Esophagus mucosa (tissue), 1 donor: ENCODE results near the gene TRAF1. TPM values are rescaled to one million over a fixed set of nuclear protein-coding genes. Genes with fewer than 3 reads are reported as not detected.
"Not testable (repeated sequence)": the region's sequence is repeated elsewhere in the genome, so short reads cannot be mapped to it uniquely, and the experiment has no call there.

Experiments used
- ATAC-seq: fragments of 200-7000 bp; cut with Tn5 transposase; one replicate; pipeline ENCODE4 v1.9.1; 2020
- total RNA-seq: library from RNA; stranded (reverse); gene quantifications from one replicate; pipeline ENCODE4 v1.2.4, GENCODE V29; 2023
- donor health status: DM: yes; HTN: yes; CAD: no.

TRAF1 gene, protein sequence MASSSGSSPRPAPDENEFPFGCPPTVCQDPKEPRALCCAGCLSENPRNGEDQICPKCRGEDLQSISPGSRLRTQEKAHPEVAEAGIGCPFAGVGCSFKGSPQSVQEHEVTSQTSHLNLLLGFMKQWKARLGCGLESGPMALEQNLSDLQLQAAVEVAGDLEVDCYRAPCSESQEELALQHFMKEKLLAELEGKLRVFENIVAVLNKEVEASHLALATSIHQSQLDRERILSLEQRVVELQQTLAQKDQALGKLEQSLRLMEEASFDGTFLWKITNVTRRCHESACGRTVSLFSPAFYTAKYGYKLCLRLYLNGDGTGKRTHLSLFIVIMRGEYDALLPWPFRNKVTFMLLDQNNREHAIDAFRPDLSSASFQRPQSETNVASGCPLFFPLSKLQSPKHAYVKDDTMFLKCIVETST
- total RNA-seq: 1.2 TPM

DNA sequence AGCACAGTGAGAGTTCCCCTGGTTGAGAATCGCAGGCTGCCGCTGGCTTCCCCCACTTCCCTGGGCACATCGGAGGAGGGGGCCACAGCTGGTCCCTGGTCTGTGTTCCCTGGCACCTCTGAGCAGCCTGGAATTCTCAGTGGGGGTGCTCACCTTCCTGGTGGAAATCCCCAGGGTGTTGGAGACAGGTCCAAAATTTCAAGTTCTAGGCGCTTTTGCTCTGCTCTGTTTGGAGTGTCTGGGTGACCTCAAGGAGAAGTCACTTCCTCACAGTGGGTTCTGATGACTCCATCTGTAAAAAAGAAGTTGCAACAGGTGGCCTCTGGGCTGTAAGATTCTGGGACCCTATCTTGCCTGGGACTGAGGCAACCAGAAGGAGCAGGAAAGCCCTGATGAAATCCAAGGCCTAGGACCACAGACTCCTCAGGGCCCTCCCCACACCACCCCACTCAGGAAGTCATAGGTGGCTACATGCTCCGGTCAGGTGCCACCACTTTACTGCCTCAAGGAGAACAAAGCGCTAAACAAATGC, at the start of gene TRAF1:
Gene TRAF1, minus strand, starts transcription at position 400 of the 532 bp plus-strand sequence. CDS start 721 bp downstream, outside the sequence.
- ATAC-seq: no peak

DNA sequence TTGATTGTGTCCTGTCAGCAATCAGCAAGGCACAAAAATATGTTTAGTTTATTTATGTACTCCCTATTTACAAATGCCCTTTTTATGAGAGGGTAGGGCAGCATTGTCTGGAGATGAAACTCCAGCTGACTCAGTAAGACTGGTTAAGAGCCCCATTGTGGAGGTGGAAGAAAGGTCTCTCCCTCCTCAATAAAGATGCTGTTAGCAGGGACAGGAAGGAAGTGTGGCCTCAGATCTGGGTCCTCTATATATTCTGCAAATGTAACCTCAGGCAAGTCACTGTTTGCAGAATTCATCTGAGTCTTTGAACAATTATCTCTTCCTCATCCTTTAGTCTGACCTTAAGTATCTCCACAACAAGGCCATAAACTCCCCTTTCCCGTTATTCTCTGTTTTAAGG, 48.3 kb upstream of the TRAF1 start:
- ATAC-seq: no peak

DNA sequence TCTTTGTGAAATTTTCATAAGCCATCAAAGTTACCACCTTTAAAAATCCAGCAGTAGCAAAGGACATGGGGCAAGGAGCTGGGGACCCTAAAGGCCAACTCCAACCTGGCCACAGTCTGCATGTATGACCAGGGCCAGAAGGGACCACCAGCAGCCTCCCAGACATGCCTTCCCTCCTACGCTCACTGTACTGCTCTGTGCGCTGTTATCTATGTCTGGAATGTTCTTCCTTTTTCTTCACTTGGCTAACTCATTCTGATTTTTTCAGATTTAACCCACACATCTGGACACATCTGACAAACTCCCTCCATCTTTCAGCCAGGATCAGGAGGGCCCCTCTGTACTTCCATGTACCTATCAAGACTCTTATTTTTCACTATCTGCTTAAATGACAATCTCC, 47.6 kb upstream of the TRAF1 start:
- no peak for ATAC-seq

DNA sequence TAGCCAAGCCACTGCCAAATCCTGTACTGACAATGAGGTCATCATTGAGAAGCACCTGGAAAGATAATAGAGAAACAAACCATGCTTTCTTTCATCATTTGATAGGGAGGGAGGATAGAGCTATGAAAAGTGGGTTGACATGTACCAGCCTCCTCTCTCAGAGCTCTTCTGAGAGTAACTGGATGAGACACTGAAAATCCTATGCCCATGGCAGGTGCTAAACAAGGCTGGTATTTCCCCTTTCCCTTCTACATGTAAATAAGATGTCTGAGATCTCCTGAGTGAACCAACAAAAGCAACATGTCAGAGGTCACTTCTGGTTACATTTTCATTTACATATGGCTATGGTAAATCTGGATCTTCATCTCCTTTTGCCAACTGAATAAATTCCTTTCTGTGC, 45.3 kb upstream of the TRAF1 start:
- ATAC-seq: no peak

DNA sequence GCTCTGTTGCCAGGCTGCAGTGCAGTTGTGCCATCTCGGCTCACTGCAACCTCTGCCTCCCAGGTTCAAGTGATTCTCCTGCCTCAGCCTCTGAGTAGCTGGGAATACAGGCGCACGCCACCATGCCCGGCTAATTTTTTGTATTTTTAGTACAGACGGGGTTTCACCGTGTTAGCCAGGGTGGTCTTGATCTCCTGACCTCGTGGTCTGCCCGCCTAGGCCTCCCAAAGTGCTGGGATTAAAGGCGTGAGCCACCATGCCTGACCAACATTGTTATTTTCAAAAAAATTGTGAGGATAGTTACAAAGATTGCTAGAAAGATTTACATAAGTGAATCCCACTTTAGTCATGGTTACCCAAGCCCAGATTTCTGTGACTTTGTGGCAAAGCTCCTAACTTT, 44.9 kb upstream of the TRAF1 start:
- not testable (repeated sequence) for ATAC-seq

DNA sequence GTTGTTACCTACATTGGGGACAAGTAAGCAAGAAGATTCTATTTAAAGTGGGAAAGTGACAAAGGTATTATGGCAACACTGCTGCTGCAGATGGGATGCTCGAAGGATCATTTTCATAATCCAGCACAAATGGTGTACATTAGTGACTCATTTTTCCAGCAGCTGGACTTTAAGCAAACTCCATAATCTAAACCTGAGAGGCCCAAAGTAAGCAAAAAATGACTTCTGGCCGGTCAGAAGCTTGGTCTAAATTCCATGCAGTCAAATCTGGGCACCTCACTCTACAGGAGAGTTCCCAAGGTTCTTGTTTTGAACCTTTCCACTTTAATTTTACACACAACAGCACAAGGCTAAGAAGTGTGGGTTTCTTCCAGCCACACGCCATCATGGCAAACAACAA, 43.6 kb upstream of the TRAF1 start:
- ATAC-seq: no peak

DNA sequence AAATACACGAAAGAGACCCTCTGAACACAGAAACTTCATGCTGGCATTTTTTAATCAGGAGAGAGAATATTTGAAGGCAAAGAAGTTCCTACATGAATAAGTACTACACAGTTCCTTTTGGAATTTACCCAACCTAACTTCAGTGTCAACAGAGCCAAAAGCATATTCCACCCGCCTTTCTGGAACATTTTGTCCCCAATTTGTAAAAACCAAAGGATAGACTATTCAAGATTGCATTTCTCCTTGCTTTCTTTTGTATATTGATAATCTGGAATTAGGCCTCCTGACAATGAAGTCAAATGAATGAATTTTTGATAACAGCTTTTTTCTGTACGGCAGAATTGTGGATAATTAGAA, 39.4 kb upstream of the TRAF1 start:
- no peak for ATAC-seq

DNA sequence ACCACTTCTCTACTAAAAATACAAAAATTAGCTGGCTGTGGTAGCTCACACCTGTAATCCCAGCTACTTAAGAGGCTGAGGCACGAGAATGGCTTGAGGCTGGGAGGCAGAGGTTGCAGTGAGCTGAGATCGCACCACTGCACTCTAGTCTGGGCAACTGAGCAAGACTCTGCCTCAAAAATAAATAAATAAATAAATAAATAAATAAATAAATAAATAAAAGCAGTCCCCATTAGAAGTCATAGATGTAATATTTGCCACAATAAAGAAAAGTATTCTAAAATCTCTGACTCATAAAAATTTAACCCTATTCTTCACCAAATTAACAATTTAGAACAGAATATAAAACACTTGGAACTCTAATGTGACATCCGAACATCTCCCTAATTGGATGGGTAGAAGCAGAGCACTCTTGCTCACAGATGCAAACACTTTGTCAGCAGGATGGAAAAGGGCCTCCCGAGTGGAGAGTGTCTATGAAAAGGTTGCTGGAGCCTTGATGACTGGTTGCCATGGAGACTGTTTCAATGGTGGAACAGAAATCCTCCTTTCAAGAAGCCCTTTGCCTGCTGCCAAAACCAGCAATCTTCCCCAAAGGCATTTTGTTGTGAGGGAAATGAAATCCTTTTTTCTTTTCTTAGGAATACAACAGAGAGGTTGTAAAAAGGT, 38.9 kb upstream of the TRAF1 start:
- no peak for ATAC-seq

DNA sequence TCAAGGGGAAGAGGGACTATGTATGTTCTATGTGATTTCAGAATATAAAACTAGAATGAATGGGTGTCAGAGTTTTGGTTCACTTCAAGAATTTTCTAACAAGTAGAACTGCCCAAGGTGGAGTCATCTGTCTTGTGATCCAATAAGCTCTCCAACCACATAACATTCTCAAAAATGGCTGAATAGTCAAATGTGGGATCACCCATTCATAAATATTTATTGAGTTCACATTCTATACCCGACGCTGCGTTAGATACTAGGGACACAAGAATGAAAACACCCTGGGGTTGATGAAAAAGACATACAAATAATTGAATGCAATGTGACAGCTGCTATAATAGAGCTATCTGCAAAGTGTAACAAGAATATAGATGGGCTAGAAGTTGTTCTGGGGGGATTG, 35.3 kb upstream of the TRAF1 start:
- no peak for ATAC-seq

DNA sequence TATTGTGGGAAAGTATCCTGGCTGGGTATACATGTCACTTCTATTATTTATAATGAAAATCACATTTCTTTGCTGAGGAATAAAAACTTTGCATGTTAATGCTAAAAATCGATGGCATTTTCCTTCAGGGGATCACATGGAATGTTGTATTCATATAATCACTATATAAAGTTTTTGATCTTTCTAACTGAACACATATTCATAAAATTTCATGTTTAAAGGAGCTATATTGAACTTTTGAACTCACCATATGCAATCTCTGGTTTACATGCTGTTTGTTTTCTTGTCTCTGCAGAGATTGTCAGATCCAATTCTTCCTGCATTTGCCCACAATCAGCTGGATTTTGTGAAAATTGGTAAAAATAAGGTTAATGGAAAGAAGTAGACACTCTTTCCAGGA, 33.4 kb upstream of the TRAF1 start:
- ATAC-seq: no peak

DNA sequence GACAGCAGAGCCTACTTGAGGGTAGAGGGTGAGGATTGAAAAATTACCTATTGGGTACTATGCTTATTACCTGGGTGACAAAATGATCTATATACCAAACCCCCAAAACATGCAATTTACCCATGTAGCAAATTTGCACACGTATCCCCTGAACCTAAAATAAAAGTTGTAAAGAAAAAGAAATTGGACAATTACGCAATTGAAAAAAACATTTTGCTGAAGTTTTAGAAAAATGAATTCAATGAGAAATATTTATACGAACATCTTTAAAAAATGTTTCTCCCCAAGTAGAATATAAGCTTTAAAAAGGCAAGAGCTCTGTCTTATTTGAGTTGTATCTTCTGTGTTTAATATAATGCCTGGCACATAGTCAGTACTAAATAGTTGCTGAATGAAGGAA, 30.3 kb upstream of the TRAF1 start:
- ATAC-seq: no peak

DNA sequence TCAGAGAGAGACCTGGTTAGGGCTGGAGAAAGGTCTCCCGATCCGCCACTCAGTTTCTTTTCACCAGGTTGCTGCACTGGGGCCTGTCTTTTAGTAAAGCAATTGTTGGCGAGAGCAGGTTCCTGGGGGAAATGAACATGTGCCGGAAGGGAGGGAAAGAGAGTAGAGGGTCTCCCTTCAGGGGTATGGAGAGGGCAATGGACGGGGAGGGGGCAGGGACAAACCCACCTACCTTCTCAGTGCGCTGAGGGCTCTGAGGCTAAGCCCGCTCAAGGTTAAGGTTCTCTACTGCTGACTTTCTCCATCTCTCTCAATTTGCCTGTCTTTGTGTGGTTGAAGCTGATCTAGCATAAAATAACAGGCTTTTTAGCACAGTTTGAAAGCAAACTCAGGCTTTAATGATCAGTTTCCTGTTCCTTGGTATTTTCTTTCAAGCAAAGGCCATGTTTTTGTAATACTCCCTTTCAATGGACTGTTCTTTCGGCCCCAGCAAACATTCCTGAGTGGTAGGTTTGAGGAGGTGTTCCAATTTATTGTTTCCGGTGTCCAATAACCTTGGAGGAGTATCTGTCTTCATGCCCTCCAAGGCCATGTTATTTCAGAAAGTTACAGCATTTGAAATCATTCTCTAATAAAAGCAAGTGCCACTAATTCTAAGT, 25.5 kb upstream of the TRAF1 start:
- ATAC-seq: no peak

DNA sequence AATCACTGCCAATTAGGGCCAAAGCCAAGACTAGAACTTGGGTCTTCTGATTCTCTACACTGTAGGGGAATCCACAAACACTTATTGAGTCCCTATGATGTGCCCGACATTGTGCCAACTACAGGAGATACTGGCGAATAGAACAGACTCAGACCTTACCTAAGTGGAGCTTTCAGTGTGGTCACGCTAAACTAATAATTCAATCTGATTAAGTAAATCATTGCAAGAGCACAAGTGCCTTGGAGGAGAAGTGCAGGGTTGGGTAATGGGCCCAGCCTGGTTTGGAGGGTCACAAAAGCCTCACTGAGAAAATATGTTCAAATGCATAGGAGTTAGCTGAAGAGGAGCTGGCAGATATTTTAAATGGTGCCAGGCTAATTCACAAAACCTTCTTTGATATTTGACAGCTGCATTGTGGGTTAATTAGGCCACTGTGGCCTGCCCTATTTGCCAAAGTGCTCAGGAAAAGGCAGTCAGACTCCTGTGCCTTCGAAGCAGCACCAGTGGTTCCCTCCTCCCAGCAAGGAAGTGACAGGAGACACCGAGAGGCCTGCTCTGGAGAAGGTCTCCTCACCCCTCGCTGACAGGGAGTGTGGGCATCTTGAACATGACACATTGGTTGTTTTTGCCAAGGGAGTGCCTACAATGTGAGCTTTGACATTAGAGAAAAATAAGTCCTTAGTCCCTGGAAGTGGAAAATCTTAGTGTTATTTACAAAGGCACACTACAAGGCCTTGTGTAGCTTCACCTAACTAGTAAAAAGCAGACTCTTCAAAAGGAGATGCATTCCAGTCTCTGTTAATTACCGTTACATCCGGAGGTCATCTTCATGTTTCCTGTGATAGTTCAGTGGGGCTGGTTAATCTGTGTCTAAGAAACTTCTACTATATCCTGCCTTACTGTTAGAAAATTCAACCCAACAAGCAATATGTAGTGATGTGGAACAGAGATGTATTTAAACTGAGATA, 24.1 kb upstream of the TRAF1 start:
- ATAC-seq: no peak

DNA sequence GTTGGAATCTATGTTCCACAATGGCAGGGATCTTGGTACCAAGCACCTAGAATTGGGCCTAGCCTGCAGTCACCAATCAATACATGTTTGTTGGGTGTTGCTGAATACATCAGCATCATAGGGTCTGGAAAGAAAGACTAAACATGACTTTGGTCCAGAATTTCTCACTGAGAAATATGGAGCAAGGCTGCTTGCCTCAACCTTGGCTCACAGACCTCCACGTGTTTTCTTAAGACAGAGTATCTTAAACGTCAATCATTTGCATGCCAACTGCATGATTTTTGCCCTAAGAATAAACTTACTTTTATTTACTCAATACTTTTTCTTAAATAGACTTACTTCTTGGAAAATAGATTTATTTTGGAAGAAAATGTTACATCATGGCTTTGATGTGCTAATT, 22.7 kb upstream of the TRAF1 start:
- no peak for ATAC-seq

DNA sequence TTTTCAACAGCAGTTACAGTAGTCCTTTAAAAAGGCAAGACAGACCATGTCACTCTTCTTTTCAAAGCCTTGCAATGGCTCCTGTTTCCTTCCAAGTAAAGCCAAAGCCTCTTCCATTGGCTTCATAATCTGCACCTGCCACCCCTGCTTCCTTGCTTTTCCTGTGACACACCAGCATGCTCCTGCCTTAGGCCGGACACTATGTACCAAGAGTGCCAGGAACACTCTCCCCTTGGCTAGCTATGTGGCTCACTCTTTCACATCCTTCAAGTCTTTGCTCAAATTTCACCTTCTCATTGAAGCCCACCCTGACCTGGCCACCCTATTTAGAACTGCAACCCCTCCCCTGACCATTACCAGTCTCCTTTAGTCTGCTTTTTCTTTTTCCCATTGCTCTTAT, 22.2 kb upstream of the TRAF1 start:
- ATAC-seq: no peak

DNA sequence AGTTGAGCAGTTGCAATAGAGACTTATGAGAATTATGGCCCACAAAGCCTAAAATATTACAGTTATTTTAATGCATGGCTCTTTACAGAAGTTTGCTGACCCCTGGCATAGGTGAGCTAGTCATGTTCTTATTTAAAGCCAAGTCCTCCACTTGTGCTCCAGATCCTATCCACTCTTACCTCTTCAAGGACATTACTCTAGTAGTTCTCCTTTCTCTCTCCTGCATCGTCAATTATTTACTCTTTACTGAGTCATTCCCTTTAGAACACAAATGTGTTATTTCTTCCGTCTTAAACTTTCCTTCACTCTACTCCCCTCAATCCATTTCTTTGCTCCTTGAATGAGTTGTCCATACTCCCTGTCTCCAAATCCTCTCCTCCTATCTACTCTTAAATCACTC, 20.6 kb upstream of the TRAF1 start:
- no peak for ATAC-seq

DNA sequence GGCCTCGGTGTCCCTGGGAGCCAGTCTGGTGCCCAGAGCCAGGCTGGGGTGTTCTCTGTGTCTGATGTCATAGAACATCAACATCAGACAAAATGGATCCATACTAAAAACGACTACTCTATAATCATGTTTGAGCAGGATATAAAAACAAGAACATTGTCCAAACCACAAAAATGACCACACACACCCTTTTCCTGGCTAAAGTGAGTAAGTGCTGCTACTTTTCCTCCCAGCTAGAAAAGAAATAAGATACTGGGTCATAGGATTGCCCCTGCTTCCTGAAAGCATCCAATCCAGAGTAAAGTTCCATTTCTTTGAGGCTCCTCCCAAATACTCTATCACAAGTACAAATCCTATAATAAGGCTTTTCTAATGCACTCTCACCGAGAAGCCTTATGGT, 19.7 kb upstream of the TRAF1 start:
- no peak for ATAC-seq

DNA sequence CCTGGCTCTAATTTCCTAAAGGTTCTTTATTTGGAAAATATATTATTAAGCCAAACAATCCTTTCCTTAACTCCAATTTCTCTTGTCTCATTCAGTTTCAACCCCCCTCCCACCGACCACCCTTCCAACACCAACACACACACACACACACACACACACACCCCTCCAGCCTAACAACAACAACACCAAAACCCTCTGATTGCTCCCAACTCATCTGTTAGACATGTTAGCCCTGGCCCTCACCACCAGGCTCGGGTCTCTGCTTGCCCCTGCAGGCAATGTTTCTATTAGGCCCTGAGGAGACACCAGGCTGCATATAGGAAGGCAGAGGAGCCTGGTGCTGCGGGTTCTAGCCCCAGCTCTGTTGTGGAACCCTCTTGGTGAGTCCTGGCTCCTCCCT, 18.4 kb upstream of the TRAF1 start:
- no peak for ATAC-seq

DNA sequence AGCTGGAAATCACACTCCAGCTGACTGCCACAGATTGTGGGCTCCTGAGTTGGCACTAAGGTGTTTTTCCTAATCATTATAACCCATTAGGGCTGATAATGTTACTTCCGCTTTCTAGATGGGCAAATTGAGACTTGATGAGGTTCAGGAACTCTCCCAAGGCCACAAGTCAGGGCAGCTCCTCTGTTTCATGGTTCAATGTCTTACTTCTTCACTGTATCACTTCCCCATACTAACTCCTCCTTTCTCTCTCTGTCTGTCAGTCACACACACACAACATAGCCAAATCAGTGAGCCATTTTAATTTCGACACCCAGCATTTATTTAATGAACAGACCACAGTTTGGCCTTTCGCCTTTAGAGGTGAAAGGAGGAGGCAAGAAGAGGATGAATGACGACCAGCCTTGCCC, 17.8 kb upstream of the TRAF1 start:
- ATAC-seq: peak; percentile 93

DNA sequence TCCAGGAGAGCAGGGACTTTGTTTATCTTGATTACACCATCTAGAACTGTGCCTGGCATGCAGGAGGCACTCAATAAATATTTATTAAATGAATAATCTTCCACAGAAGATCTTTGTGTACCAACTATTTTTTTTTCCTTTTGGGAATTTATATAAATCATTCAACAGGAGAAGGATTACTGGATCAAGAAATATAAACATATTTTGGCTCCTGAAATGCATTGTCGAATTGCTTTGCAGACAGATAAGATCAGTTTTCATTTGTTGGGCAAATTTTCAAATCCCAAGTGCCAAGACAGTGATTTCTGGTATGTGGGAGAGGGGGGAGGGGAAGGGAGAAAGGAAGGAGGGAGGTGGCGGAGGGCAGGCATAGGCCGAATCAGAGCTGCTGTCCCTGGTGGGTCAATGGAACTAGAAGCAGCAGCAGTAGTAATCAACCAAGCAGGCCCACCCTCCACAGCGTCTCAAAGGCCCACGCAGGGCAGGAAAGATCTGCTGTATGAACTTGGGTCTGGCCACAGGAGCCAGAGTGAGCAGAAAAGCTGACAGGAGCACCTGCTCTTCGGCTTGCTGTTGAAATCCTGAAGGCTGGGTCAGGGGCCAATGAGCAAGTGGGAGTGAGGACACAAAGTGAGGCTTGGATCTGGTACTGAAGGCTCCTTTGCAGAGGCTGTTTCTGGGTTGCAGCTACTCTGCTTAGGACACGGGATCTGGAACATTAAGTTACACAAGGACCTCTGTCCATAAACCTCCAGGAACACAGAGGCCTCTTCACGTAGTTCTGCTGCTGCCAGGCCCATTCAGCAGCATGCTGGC, 15.8 kb upstream of the TRAF1 start:
- no peak for ATAC-seq

DNA sequence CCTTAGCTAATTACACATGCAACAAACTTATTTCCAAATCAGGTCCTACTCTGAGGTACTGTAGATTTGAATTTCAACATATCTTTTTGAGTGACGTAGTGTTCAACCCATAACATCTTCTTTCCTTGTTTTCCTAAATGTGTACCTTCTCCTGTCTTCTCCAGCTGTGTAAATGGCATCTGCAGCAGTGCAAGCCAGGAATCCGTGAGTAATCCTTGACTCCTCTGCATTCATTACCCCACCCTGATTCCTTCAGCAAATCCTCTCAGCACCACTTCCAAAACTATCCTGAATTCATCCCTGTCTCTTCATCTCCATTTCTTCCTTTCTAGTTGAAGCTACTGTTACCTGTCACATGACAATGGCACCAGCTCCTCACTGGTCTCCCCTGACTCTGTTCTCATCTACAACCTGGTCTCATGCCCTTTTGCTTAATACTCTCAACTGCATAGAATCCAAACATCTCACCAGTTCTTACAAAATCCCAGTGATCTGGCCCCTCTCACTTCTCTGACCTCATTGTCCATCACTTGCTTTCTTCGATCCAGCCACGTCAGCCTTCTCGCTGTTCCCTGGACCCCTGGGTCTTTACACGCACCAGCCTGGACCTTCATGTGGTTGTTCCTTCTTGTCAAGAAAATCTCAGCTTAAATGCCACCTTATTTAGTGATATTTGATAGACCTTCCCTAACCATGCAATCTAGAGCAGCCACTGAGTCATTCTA, 14.6 kb upstream of the TRAF1 start:
- peak; percentile 39 for ATAC-seq
